ENCODE data around the gene PTBP3.

DNA sequence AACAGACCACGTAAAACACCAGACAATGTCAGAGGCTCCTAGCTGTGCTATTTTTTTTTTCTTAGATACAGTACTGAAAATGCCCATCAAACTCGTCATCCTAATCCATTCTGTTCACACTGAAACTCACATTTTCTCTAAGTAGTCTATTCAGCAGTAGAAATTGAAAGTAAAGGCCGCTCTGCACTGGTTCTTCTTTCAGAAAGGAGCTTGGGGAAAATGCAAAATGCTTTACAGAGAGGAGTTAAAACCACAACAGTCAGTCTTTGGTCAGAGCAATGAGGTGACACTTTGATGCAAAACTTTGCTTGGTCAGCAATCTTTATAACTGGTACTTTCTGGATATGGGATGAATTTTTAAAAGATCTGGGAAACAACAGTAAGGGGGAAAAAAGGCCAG, 114.5 kb downstream of the PTBP3 start:
- no peak for TF ChIP-seq FOXK2 (IDR thresholded peaks at IDR 0.05)
- no peak for TF ChIP-seq ARNT (IDR thresholded peaks at IDR 0.05)
- no peak for TF ChIP-seq BHLHE40 (IDR thresholded peaks at IDR 0.05; ENCODE audit: borderline replicate concordance)
- TF ChIP-seq TARDBP (IDR thresholded peaks at IDR 0.05) = no peak
- no peak for TF ChIP-seq ELF4 (IDR thresholded peaks at IDR 0.05)
- no peak for TF ChIP-seq FOXA1 (IDR thresholded peaks at IDR 0.05)
- TF ChIP-seq, protein P1, sequence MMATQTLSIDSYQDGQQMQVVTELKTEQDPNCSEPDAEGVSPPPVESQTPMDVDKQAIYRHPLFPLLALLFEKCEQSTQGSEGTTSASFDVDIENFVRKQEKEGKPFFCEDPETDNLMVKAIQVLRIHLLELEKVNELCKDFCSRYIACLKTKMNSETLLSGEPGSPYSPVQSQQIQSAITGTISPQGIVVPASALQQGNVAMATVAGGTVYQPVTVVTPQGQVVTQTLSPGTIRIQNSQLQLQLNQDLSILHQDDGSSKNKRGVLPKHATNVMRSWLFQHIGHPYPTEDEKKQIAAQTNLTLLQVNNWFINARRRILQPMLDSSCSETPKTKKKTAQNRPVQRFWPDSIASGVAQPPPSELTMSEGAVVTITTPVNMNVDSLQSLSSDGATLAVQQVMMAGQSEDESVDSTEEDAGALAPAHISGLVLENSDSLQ (IDR thresholded peaks at IDR 0.05) = no peak
- no peak for TF ChIP-seq SP1 (IDR thresholded peaks at IDR 0.05)
- TF ChIP-seq L3MBTL2 (conservative IDR thresholded peaks at IDR 0.05) = no peak

Measured in HEK293T (cell line).